K562 (cell line): Measurements from ENCODE around the gene TXNIP. TPM values are rescaled to one million over a fixed set of nuclear protein-coding genes. Genes with fewer than 3 reads are reported as not detected.
"Not testable (repeated sequence)": the region's sequence is repeated elsewhere in the genome, so short reads cannot be mapped to it uniquely, and the experiment has no call there.

ENCODE experiments used
- ATAC-seq: fragments of 200-7000 bp; cut with Tn5 transposase; 3 replicates; pipeline ENCODE4 v1.9.1; 2020; ENCODE audit warnings: moderate library complexity
- BruUV-seq: library from RNA; stranded (reverse); fragments of 400-500 nt; replicated peaks from 2 replicates; lab custom pipeline; 2021; lab: Mats Ljungman, UMichigan
- CTCF ChIA-PET: fragments of 300-600 bp; formaldehyde crosslinking; extraction: SDS; loops from one replicate; lab custom pipeline; 2021; ENCODE audit warnings: low intra/inter-chr PET ratio; lab: Yijun Ruan, JAX
- POLR2A ChIA-PET: fragments of 300-600, 350-650 bp; sonication (Branson Sonifier 250); formaldehyde crosslinking; extraction: SDS; loops from one replicate; lab custom pipeline; 2021; ENCODE audit warnings: antibody characterized with exemption, inconsistent platforms; lab: Yijun Ruan, JAX
- DNase-seq, 4 experiments: peaks; one replicate each; pipeline versions ENCODE4 v3.0.0 to v3.0.0-alpha.2; 2011 to 2018; ENCODE audit warnings: low spot score in 3 of 4, mixed read lengths in 3 of 4; ENCODE audit errors: extremely low read depth in 1 of 4
- FAIRE-seq: peaks from 2 replicates; lab custom pipeline; 2011; peaks lifted over from hg19 to GRCh38; lab: Jason Lieb, UNC
- H2AFZ ChIP-seq: 2 replicates; pipeline ENCODE4 v1.6.0; 2011; ENCODE audit warnings: low read depth, low read length, control low read depth, inconsistent platforms
- H3K27ac ChIP-seq: fragments of 200-600 bp; 3 replicates; pipeline ENCODE4 v1.8.0; 2011; ENCODE audit warnings: low read depth, mild to moderate bottlenecking, control low read depth, inconsistent platforms, low read length, moderate library complexity, mixed read lengths; ENCODE audit errors: extremely low read depth
- H3K27me3 ChIP-seq, 2 experiments: fragments of 300-600 bp in 1 of 2; 2 replicates in 1 of 2; 3 replicates in 1 of 2; pipeline versions ENCODE4 v1.6.0 to v1.8.0; 2011; ENCODE audit warnings: inconsistent platforms in 2 of 2, low read length in 2 of 2, mild to moderate bottlenecking in 1 of 2, mixed read lengths in 1 of 2, moderate library complexity in 1 of 2; ENCODE audit not compliant: control insufficient read depth in 2 of 2, insufficient read depth in 2 of 2
- H3K36me3 ChIP-seq: fragments of 300-600 bp; 3 replicates; pipeline ENCODE4 v1.8.0; 2011; ENCODE audit warnings: mild to moderate bottlenecking, low read length, inconsistent platforms; ENCODE audit not compliant: control insufficient read depth, insufficient read depth
- H3K4me1 ChIP-seq, 2 experiments: fragments of 200-600 bp in 1 of 2; replicated peaks in 1 of 2; 2 replicates in 1 of 2; 3 replicates in 1 of 2; pipeline versions ENCODE4 v1.5.1 to v1.8.0; 2011; ENCODE audit warnings: inconsistent platforms in 2 of 2, low read length in 2 of 2, mild to moderate bottlenecking in 1 of 2, mixed read lengths in 1 of 2, moderate library complexity in 1 of 2; ENCODE audit not compliant: control insufficient read depth in 2 of 2, insufficient read depth in 2 of 2
- H3K4me2 ChIP-seq: 2 replicates; pipeline ENCODE4 v1.6.1; 2011; ENCODE audit warnings: low read length, control low read depth, inconsistent platforms, mixed read lengths; ENCODE audit not compliant: insufficient read depth
- H3K4me3 ChIP-seq: fragments of 200-600 bp; sonication (generic), shearing (Covaris generic); 2 replicates; pipeline ENCODE4 v1.5.1; 2016; ENCODE audit warnings: control low read depth, inconsistent platforms
- H3K79me2 ChIP-seq: fragments of 200-600 bp; 3 replicates; pipeline ENCODE4 v1.8.0; 2011; ENCODE audit warnings: low read length, inconsistent platforms; ENCODE audit not compliant: control insufficient read depth, insufficient read depth
- H3K9ac ChIP-seq, 2 experiments: 2 replicates each; pipeline versions ENCODE4 v1.6.0 to v1.6.1; 2011; ENCODE audit warnings: low read depth in 2 of 2, low read length in 2 of 2, control low read depth in 1 of 2, inconsistent platforms in 1 of 2, mild to moderate bottlenecking in 1 of 2, mixed read lengths in 1 of 2; ENCODE audit not compliant: insufficient read depth in 1 of 2
- H3K9me1 ChIP-seq: one replicate; pipeline ENCODE4 v1.6.0; 2011; ENCODE audit warnings: inconsistent platforms, mild to moderate bottlenecking, low read length, moderate library complexity; ENCODE audit not compliant: control insufficient read depth, insufficient read depth
- H3K9me3 ChIP-seq: replicated peaks from 2 replicates; pipeline ENCODE4 v1.5.1; 2011; ENCODE audit warnings: low read depth, low read length, inconsistent platforms; ENCODE audit not compliant: control insufficient read depth, insufficient read depth
- H4K20me1 ChIP-seq: replicated peaks from 2 replicates; pipeline ENCODE4 v1.6.1; 2011; ENCODE audit warnings: low read length, inconsistent platforms, mixed read lengths; ENCODE audit not compliant: control insufficient read depth, insufficient read depth
- ARHGAP35 ChIP-seq: fragments of 450-650 bp; IDR thresholded peaks from 2 replicates; pipeline ENCODE4 v1.6.1; 2018; ENCODE audit not compliant: partially characterized antibody
- CSDE1 ChIP-seq, 2 experiments: fragments of 450-650 bp; IDR thresholded peaks; 2 replicates each; pipeline ENCODE4 v1.6.1; 2016; ENCODE audit warnings: mild to moderate bottlenecking in 1 of 2
- LARP7 ChIP-seq: fragments of 450-650 bp; IDR thresholded peaks from 2 replicates; pipeline ENCODE4 v1.6.1; 2016
- TRIM24 ChIP-seq, 2 experiments: fragments of 450-650 bp; IDR thresholded peaks; 2 replicates each; pipeline ENCODE4 v1.6.1; 2016
- U2AF1 ChIP-seq: fragments of 200-400 bp; formaldehyde crosslinking; optimal IDR thresholded peaks from 2 replicates; pipeline ENCODE3; 2017; ENCODE audit warnings: mild to moderate bottlenecking, low read depth, low read length, moderate library complexity
- WGBS: fragments of 100-300 bp; shearing (Covaris generic); methylation state at CpG from one replicate; pipeline ENCODE4 v1.1.6; 2016; ENCODE audit warnings: low coverage, mixed read lengths; ENCODE audit not compliant: insufficient coverage; ENCODE audit errors: missing lambda C conversion rate; 5-methylcytosine and 5-hydroxymethylcytosine counted together
- in situ Hi-C: fragments of 300-500 bp; cut with MboI; formaldehyde crosslinking; loops from 4 replicates; pipeline ENCODE4 v1.15.0; 2018; ENCODE audit warnings: inconsistent platforms, mixed read lengths
- intact Hi-C: fragments of 100-400 bp; cut with micrococcal nuclease; formaldehyde crosslinking; loops from 2 replicates; pipeline ENCODE4 v1.14.2; 2022
- polyA plus RNA-seq, 8 experiments: library from polyadenylated mRNA; depleted of rRNA in 4 of 8; stranded (reverse) in 5 of 8; unstranded in 3 of 8; fragments of >200 nt; fragmentation: Nextera tagmentation in 2 of 8; fragmentation: Illumina TruSeq in 1 of 8; extraction: Ambion mirVana in 2 of 8; extraction: Trizol in 1 of 8; gene quantifications; 2 replicates each; pipeline versions ENCODE4 v1.2.1 to v1.2.3, GENCODE V29; 2011 to 2014; ENCODE audit warnings: inconsistent platforms in 1 of 8, missing spikeins in 1 of 8
- total RNA-seq, 7 experiments: library from RNA; depleted of rRNA in 6 of 7; stranded (reverse); fragments of >200 nt in 6 of 7; fragmentation: Illumina TruSeq in 2 of 7; extraction: Trizol in 2 of 7; gene quantifications; 2 replicates each; pipeline versions ENCODE4 v1.2.1 to v1.2.3, GENCODE V29; 2011 to 2021; ENCODE audit warnings: low replicate concordance in 1 of 7
- TF ChIP-seq, protein P1 (sequence below): fragments of 450-650 bp; IDR thresholded peaks from 2 replicates; pipeline ENCODE4 v1.6.1; 2016; ENCODE audit warnings: borderline replicate concordance
- TF ChIP-seq, protein P2 (sequence below), 2 experiments: fragments of 450-650 bp; IDR thresholded peaks; 2 replicates each; pipeline ENCODE4 v1.6.1; 2016
- TF ChIP-seq, protein P3 (sequence below): IDR thresholded peaks from 2 replicates; pipeline ENCODE4 v1.6.1; 2016; ENCODE audit warnings: missing genetic modification characterization, missing compliant biosample characterization

The TXNIP gene
- total and polyA plus RNA-seq, 9 of the 15 experiments (the other 6 are each of a cell fraction or from before 2014, with no cell fraction given): 120 to 499 (median 257) TPM

DNA sequence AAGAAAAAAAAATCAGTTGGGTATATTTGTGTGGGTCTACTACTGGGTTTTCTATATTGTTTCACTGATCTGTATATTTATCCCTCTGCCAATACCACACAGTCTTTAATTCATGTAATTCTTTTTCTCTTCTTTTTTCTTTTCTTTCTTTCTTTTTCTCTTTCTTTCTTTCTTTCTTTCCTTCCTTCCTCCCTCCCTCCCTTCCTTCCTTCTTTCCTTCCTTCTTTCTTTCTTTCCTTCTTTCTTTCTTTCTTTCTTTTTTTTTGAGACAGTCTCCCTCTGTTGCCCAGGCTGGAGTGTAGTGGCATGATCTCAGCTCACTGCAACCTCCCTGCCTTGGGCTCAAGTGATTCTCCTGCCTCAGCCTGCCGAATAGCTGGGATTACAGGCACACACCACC lies 30.3 kb upstream of the TXNIP start:
- H3K27ac ChIP-seq, H3K4me2 ChIP-seq, H3K36me3 ChIP-seq, FAIRE-seq, H3K79me2 ChIP-seq, DNase-seq, H3K9me3 ChIP-seq, H3K9ac ChIP-seq, H3K27me3 ChIP-seq, H3K4me3 ChIP-seq, H2AFZ ChIP-seq, H4K20me1 ChIP-seq, CTCF ChIA-PET, H3K9me1 ChIP-seq, BruUV-seq, ATAC-seq, intact Hi-C loops: not testable (repeated sequence)
- TF ChIP-seq LARP7: 0 out of 2 replicates have a peak, but pooled peaks have one; percentile 46
- TF ChIP-seq, protein P1, sequence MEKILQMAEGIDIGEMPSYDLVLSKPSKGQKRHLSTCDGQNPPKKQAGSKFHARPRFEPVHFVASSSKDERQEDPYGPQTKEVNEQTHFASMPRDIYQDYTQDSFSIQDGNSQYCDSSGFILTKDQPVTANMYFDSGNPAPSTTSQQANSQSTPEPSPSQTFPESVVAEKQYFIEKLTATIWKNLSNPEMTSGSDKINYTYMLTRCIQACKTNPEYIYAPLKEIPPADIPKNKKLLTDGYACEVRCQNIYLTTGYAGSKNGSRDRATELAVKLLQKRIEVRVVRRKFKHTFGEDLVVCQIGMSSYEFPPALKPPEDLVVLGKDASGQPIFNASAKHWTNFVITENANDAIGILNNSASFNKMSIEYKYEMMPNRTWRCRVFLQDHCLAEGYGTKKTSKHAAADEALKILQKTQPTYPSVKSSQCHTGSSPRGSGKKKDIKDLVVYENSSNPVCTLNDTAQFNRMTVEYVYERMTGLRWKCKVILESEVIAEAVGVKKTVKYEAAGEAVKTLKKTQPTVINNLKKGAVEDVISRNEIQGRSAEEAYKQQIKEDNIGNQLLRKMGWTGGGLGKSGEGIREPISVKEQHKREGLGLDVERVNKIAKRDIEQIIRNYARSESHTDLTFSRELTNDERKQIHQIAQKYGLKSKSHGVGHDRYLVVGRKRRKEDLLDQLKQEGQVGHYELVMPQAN: peak; percentile 60; the same call in 1 of the 2 replicates
- peak; percentile 52 for TF ChIP-seq ARHGAP35
- peak; percentile 55 for TF ChIP-seq U2AF1
- TF ChIP-seq CSDE1 (IDR thresholded peaks at IDR 0.05): peak in 1 of 2 experiments; percentile 42; a peak in 1 of 4 replicates
- TF ChIP-seq TRIM24 (IDR thresholded peaks at IDR 0.05): peak; percentile 11 to 12; a peak in 1 of 4 replicates
- TF ChIP-seq, protein P2, sequence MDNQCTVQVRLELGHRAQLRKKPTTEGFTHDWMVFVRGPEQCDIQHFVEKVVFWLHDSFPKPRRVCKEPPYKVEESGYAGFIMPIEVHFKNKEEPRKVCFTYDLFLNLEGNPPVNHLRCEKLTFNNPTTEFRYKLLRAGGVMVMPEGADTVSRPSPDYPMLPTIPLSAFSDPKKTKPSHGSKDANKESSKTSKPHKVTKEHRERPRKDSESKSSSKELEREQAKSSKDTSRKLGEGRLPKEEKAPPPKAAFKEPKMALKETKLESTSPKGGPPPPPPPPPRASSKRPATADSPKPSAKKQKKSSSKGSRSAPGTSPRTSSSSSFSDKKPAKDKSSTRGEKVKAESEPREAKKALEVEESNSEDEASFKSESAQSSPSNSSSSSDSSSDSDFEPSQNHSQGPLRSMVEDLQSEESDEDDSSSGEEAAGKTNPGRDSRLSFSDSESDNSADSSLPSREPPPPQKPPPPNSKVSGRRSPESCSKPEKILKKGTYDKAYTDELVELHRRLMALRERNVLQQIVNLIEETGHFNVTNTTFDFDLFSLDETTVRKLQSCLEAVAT (IDR thresholded peaks at IDR 0.05): peak in 1 of 2 experiments; percentile 29; a peak in 1 of 4 replicates
- TF ChIP-seq, protein P3, sequence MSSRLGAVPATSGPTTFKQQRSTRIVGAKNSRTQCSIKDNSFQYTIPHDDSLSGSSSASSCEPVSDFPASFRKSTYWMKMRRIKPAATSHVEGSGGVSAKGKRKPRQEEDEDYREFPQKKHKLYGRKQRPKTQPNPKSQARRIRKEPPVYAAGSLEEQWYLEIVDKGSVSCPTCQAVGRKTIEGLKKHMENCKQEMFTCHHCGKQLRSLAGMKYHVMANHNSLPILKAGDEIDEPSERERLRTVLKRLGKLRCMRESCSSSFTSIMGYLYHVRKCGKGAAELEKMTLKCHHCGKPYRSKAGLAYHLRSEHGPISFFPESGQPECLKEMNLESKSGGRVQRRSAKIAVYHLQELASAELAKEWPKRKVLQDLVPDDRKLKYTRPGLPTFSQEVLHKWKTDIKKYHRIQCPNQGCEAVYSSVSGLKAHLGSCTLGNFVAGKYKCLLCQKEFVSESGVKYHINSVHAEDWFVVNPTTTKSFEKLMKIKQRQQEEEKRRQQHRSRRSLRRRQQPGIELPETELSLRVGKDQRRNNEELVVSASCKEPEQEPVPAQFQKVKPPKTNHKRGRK (tag): peak; percentile 93
- WGBS: no CpG with 5 or more reads among the region's 1 CpG
- in situ Hi-C loops: loop anchor here (25.0 kb wide), 2 partner anchors 286 to 689 kb away; no protein-coding TSS in a partner anchor
- H3K4me1 ChIP-seq: peaks cover 7 to 21% of the 10 kb centered on the region in 2 experiments; a peak in 4 of 5 replicates
- POLR2A ChIA-PET: interaction anchor here (1.4 to 2.4 kb wide), 3 partner anchors 8 to 63 kb away, joined by 3 to 21 read pairs (median 3); partner anchors contain the start of genes ANKRD34A and POLR3GL
